Measurements from ENCODE around the gene PCDH9. TPM values are rescaled to one million over a fixed set of nuclear protein-coding genes. Genes with fewer than 3 reads are reported as not detected.

The PCDH9 gene
- total and polyA plus RNA-seq, 5 experiments from 2014 or later, result 0.04 to 1.7 (median 0.35) TPM

DNA sequence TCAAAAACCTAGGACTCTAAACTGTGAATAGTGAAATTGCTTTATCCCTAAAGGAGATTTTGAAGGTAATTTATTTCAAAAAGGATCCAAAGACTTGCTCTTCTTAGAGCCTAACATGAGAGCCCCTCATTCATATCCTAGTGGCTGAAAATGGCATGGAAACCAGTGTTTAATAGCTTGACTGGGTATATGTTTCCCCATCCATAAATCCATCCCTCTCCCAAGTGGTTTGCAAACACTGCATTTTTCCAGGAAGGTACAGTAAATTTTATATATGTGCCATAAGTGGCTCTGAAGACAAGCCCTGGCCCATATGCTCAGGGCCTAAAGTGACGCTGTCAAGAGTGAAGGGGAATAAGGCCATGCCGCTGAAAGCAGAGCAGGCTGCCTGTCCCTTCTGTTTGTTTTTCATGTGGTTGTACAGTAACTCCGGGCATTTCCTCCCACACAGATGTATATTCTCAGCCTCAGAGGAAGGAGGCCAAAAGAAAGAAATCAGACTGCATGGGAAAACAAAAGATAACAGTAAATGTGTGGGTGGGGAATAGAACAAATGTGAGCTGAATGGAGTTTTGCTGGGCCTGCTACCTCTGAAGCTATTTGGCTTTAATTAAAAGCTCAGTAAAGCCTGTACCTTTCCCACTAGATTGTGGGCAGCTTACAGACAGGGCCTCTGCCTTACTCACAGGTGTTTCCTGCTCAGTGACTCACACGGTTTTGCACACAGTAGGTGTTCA is 181.9 kb downstream of the PCDH9 start:
- Mint-ChIP-seq H3K27ac (peak overlapping the region in 1 of 10 donors; percentile 12), H3K9me3 (no peaks in the 10 kb centered on the region), H3K4me3 (no peak overlapping the region), H3K36me3 (no peaks in the 10 kb centered on the region), H3K27me3 (no peaks in the 10 kb centered on the region), H3K4me1 (peaks cover 0 to 7% (median 0%) of the 10 kb centered on the region in 4 donors)
- no peak for ATAC-seq
- POLR2A ChIA-PET, result no interaction called here
- no peak for DNase-seq

GRCh38 chr13:67045357-67045756 is 184.8 kb downstream of the PCDH9 start:
- Mint-ChIP-seq H3K36me3 (no peaks in the 10 kb centered on the region), H3K27ac (no peak overlapping the region), H3K27me3 (no peaks in the 10 kb centered on the region), H3K4me1 (peaks cover 0 to 7% (median 0%) of the 10 kb centered on the region in 4 donors), H3K9me3 (peaks cover 0 to 2% (median 0%) of the 10 kb centered on the region in 9 donors), H3K4me3 (no peak overlapping the region)
- no peak for DNase-seq
- POLR2A ChIA-PET, result no interaction called here
- ATAC-seq, result no peak

- Mint-ChIP-seq H3K36me3 (no peaks in the 10 kb centered on the region), H3K4me3 (no peak overlapping the region), H3K4me1 (peaks cover 0 to 7% (median 0%) of the 10 kb centered on the region in 4 donors), H3K27ac (no peak overlapping the region), H3K9me3 (peaks cover 0 to 2% (median 0%) of the 10 kb centered on the region in 9 donors), H3K27me3 (no peaks in the 10 kb centered on the region)
- ATAC-seq (no peak), DNase-seq (no peak)
- POLR2A ChIA-PET, result no interaction called here
Measured at GRCh38 chr13:67043901-67044300, 186.2 kb downstream of the PCDH9 start.

- ATAC-seq (no peak), DNase-seq (no peak)
- Mint-ChIP-seq H3K9me3 (peaks cover 0 to 3% (median 0%) of the 10 kb centered on the region in 9 donors), H3K4me1 (no peaks in the 10 kb centered on the region), H3K4me3 (no peak overlapping the region), H3K36me3 (no peaks in the 10 kb centered on the region), H3K27ac (no peak overlapping the region), H3K27me3 (no peaks in the 10 kb centered on the region)
- POLR2A ChIA-PET, result no interaction called here
Measured at GRCh38 chr13:67042556-67042955, 187.6 kb downstream of the PCDH9 start.

- ATAC-seq (no peak), DNase-seq (no peak)
- POLR2A ChIA-PET, result no interaction called here
- Mint-ChIP-seq H3K36me3 (no peaks in the 10 kb centered on the region), H3K4me3 (no peak overlapping the region), H3K27ac (no peak overlapping the region), H3K27me3 (no peaks in the 10 kb centered on the region), H3K9me3 (peaks cover 0 to 4% (median 0%) of the 10 kb centered on the region in 9 donors), H3K4me1 (peaks cover 0 to 7% (median 0%) of the 10 kb centered on the region in 4 donors)
Measured at GRCh38 chr13:67036699-67037457, 193.3 kb downstream of the PCDH9 start.

DNA sequence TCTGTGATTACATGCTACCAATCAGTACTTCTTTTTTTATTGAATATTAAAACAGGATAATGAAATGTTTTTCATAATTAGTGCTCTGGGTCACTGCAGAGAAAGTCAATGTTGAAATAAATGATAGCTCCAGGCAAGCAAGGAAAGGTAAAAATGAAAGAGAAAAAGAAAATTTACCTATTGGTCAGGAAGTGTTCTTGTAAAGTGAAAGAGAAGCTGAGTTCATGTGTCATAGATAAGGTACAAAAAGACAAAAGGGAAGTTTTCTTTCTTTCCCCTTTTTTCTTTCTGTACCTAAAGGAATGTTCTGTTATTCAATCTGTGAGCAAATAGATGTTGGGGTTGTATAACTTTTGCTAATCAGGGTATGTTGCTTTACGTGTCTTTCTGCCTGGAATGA is 197.0 kb downstream of the PCDH9 start:
- POLR2A ChIA-PET, result no interaction called here
- Mint-ChIP-seq H3K4me3 (peak overlapping the region in 1 of 10 donors; percentile 6), H3K4me1 (peaks cover 0 to 7% (median 0%) of the 10 kb centered on the region in 4 donors), H3K27me3 (no peaks in the 10 kb centered on the region), H3K9me3 (peaks cover 0 to 4% (median 0%) of the 10 kb centered on the region in 9 donors), H3K27ac (peak overlapping the region in 1 of 10 donors; percentile 10), H3K36me3 (no peaks in the 10 kb centered on the region)
- ATAC-seq (no peak), DNase-seq (no peak)

- DNase-seq (no peak), ATAC-seq (no peak)
- Mint-ChIP-seq H3K36me3 (no peaks in the 10 kb centered on the region), H3K4me3 (no peak overlapping the region), H3K9me3 (peaks cover 0 to 6% (median 0%) of the 10 kb centered on the region in 9 donors), H3K27ac (no peak overlapping the region), H3K4me1 (peaks cover 0 to 10% (median 0%) of the 10 kb centered on the region in 4 donors), H3K27me3 (peaks cover 0 to 3% (median 0%) of the 10 kb centered on the region in 5 donors)
- POLR2A ChIA-PET, result no interaction called here
Measured at GRCh38 chr13:67023130-67023876, 206.8 kb downstream of the PCDH9 start.

- H3K9me3 Mint-ChIP-seq, result peaks cover 0 to 11% (median 0%) of the 10 kb centered on the region in 9 donors
- H3K4me3 Mint-ChIP-seq, result no peak overlapping the region
- ATAC-seq (no peak), DNase-seq (no peak)
- H3K4me1 Mint-ChIP-seq, result peaks cover 0 to 12% (median 0%) of the 10 kb centered on the region in 4 donors
- no peak overlapping the region for H3K27ac Mint-ChIP-seq
- H3K27me3 Mint-ChIP-seq, result peaks cover 0 to 3% (median 0%) of the 10 kb centered on the region in 5 donors
- POLR2A ChIA-PET, result no interaction called here
- no peaks in the 10 kb centered on the region for H3K36me3 Mint-ChIP-seq
Measured at GRCh38 chr13:67018775-67019174, 211.4 kb downstream of the PCDH9 start.

DNA sequence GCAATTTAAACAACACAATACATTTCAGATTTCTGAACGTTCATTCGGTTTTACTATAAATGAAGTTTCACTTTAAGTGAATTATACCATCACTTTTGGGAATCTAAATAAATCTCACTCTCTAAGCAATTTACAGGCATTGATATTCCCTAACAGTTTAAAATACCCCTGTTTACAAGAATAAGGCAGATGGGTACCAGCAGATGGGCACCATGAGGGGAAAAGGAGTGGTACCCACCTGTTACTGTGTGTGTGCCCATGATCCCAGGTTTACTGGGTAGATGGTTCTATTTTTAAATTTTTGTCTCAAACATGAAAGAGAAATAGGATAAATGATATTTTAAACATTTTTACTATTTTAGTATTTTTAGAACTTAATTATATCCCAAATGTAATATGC is 212.9 kb downstream of the PCDH9 start:
- Mint-ChIP-seq H3K9me3 (peaks cover 0 to 15% (median 0%) of the 10 kb centered on the region in 9 donors), H3K36me3 (no peaks in the 10 kb centered on the region), H3K4me3 (no peak overlapping the region), H3K27me3 (no peaks in the 10 kb centered on the region), H3K4me1 (peaks cover 0 to 2% (median 0%) of the 10 kb centered on the region in 4 donors), H3K27ac (no peak overlapping the region)
- POLR2A ChIA-PET, result no interaction called here
- ATAC-seq (no peak), DNase-seq (no peak)

DNA sequence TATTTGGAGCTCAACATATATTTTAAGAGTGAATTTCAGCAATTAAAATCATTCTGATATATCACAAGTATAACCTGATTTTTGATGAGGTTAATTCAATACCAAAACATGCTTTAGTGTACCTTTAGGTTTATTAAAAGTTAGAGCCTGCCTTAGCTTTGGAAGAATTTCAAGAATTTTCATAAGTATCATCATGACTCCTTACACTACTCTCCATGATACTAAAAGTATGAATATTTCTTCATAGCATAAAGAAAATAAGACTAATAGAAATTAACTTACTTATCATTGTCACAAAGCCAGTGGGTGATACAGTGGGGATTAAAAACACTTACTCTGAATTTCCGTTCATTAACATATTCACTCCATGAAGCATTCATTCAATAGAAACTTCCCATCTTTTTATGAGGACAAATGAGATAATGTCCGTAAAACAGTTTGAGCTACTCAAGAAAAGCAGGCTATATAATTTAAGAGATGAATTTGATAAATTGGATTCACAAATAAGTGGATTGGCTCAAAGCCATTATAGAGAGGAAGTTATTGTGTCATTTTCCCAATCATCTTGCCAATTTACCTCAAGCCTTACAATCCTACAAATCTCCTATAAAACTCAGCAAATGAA is 214.0 kb downstream of the PCDH9 start:
- ATAC-seq (no peak), DNase-seq (no peak)
- Mint-ChIP-seq H3K27me3 (no peaks in the 10 kb centered on the region), H3K4me1 (peaks cover 0 to 2% (median 0%) of the 10 kb centered on the region in 4 donors), H3K9me3 (peaks cover 0 to 15% (median 0%) of the 10 kb centered on the region in 9 donors), H3K36me3 (no peaks in the 10 kb centered on the region), H3K4me3 (no peak overlapping the region), H3K27ac (no peak overlapping the region)
- POLR2A ChIA-PET, result no interaction called here

- no peak for ATAC-seq
- Mint-ChIP-seq H3K27me3 (no peaks in the 10 kb centered on the region), H3K9me3 (peaks cover 0 to 15% (median 0%) of the 10 kb centered on the region in 9 donors), H3K36me3 (no peaks in the 10 kb centered on the region), H3K27ac (no peak overlapping the region), H3K4me1 (peaks cover 0 to 2% (median 0%) of the 10 kb centered on the region in 4 donors), H3K4me3 (no peak overlapping the region)
- DNase-seq, result no peak
- POLR2A ChIA-PET, result no interaction called here
Measured at GRCh38 chr13:67014399-67014798, 215.7 kb downstream of the PCDH9 start.

- POLR2A ChIA-PET, result no interaction called here
- Mint-ChIP-seq H3K36me3 (no peaks in the 10 kb centered on the region), H3K4me3 (no peak overlapping the region), H3K27me3 (no peaks in the 10 kb centered on the region), H3K27ac (no peak overlapping the region), H3K9me3 (peaks cover 0 to 15% (median 0%) of the 10 kb centered on the region in 9 donors), H3K4me1 (peaks cover 0 to 2% (median 0%) of the 10 kb centered on the region in 4 donors)
- DNase-seq (no peak), ATAC-seq (no peak)
Measured at GRCh38 chr13:67013709-67014108, 216.4 kb downstream of the PCDH9 start.

Measured in naive thymus-derived CD8-positive, alpha-beta T cell (primary cell).